Caki2 (cell line): ENCODE results near the gene TSHR. TPM values are rescaled to one million over a fixed set of nuclear protein-coding genes. Genes with fewer than 3 reads are reported as not detected.
"Not testable (repeated sequence)": the region's sequence is repeated elsewhere in the genome, so short reads cannot be mapped to it uniquely, and the experiment has no call there.

ENCODE experiments used
- DNase-seq: peaks from one replicate; pipeline ENCODE4 v3.0.0-alpha.2; 2015; ENCODE audit warnings: low read depth
- in situ Hi-C: cut with HindIII; loops from 2 replicates; pipeline ENCODE4 v1.10.0; 2016; ENCODE audit warnings: low sequenced_read_pairs, low pct_unique_long_range_greater_than_20kb, mixed read lengths
- total RNA-seq: library from RNA; depleted of rRNA; stranded (reverse); fragments of >200 nt; shearing (Covaris generic); gene quantifications from 2 replicates; pipeline ENCODE4 v1.2.3, GENCODE V29; 2014; ENCODE audit warnings: low replicate concordance

Gene TSHR
- total RNA-seq, 1 experiment from 2014 or later, result 0.81 TPM

- DNase-seq, result no peak
- in situ Hi-C loops, result no loop called here
These were observed 26.3 kb downstream of the TSHR start for GRCh38 chr14:80981673-80982072.

GRCh38 chr14:80982711-80983110 lies 27.3 kb downstream of the TSHR start:
- in situ Hi-C loops, result no loop called here
- DNase-seq, result no peak

GRCh38 chr14:80987235-80988032 lies 32.0 kb downstream of the TSHR start:
- in situ Hi-C loops, result no loop called here
- peak; percentile 57 for DNase-seq

- no peak for DNase-seq
- in situ Hi-C loops, result no loop called here
These were observed 32.8 kb downstream of the TSHR start for GRCh38 chr14:80988192-80988591.

GRCh38 chr14:80988735-80989429 lies 33.5 kb downstream of the TSHR start:
- in situ Hi-C loops, result no loop called here
- no peak for DNase-seq

GRCh38 chr14:80992580-80992979 lies 37.2 kb downstream of the TSHR start:
- DNase-seq, result no peak
- in situ Hi-C loops, result no loop called here

GRCh38 chr14:80996049-80996901 lies 40.9 kb downstream of the TSHR start:
- in situ Hi-C loops, result no loop called here
- peak; percentile 21 for DNase-seq

- in situ Hi-C loops, result no loop called here
- no peak for DNase-seq
These were observed 46.0 kb downstream of the TSHR start for GRCh38 chr14:81001447-81001846.

- in situ Hi-C loops, result no loop called here
- no peak for DNase-seq
These were observed 49.2 kb downstream of the TSHR start for GRCh38 chr14:81004575-81004974.

- in situ Hi-C loops, result no loop called here
- no peak for DNase-seq
These were observed 50.3 kb downstream of the TSHR start for GRCh38 chr14:81005540-81006228.

GRCh38 chr14:81006266-81006665 lies 50.8 kb downstream of the TSHR start:
- in situ Hi-C loops, result no loop called here
- no peak for DNase-seq

GRCh38 chr14:81007131-81007530 lies 51.7 kb downstream of the TSHR start:
- no peak for DNase-seq
- in situ Hi-C loops, result no loop called here

GRCh38 chr14:81009346-81009745 lies 53.9 kb downstream of the TSHR start:
- no peak for DNase-seq
- in situ Hi-C loops, result no loop called here

GRCh38 chr14:81018251-81018650 lies 62.8 kb downstream of the TSHR start:
- no peak for DNase-seq
- in situ Hi-C loops, result no loop called here

- no peak for DNase-seq
- in situ Hi-C loops, result no loop called here
These were observed 63.3 kb downstream of the TSHR start for GRCh38 chr14:81018684-81019083.

GRCh38 chr14:81019113-81019512 lies 63.7 kb downstream of the TSHR start:
- DNase-seq, in situ Hi-C loops: not testable (repeated sequence)

- DNase-seq, result no peak
- in situ Hi-C loops, result no loop called here
These were observed 67.8 kb downstream of the TSHR start for GRCh38 chr14:81023095-81023710.

GRCh38 chr14:81028461-81028860 lies 73.0 kb downstream of the TSHR start:
- DNase-seq, result no peak
- in situ Hi-C loops, result no loop called here
